IMR-90 (cell line): ENCODE results near the gene CAPZA1. TPM values are rescaled to one million over a fixed set of nuclear protein-coding genes. Genes with fewer than 3 reads are reported as not detected.

ENCODE experiments used
- ATAC-seq: fragments of 200-7000 bp; cut with Tn5 transposase; 2 replicates; pipeline ENCODE4 v1.9.1; 2020; ENCODE audit warnings: low read depth, mild to moderate bottlenecking, moderate library complexity
- BruUV-seq: library from RNA; stranded (reverse); fragments of 400-500 nt; replicated peaks from 2 replicates; lab custom pipeline; 2021; lab: Mats Ljungman, UMichigan
- CTCF ChIA-PET: fragments of 300-600 bp; formaldehyde crosslinking; extraction: SDS; loops from one replicate; lab custom pipeline; 2021; ENCODE audit warnings: antibody characterized with exemption; lab: Yijun Ruan, JAX
- POLR2A ChIA-PET: fragments of 300-600 bp; sonication (Branson Sonifier 250); formaldehyde crosslinking; loops from one replicate; lab custom pipeline; 2022; ENCODE audit warnings: antibody characterized with exemption; ENCODE audit not compliant: unreplicated experiment; lab: Charles Lee
- DNase-seq: peaks from one replicate; pipeline ENCODE4 v3.0.0; 2013
- H2AFZ ChIP-seq: replicated peaks from 2 replicates; pipeline ENCODE3; 2013; ENCODE audit warnings: low read length, mild to moderate bottlenecking; ENCODE audit not compliant: poor library complexity
- H2AK5ac ChIP-seq: 2 replicates; pipeline ENCODE4 v1.6.1; 2013; ENCODE audit warnings: low read depth, low read length, inconsistent platforms
- H2AK9ac ChIP-seq: replicated peaks from 2 replicates; pipeline ENCODE3; 2013; ENCODE audit warnings: mild to moderate bottlenecking, low read depth, low read length, moderate library complexity; ENCODE audit not compliant: poor library complexity
- H2BK120ac ChIP-seq: 2 replicates; pipeline ENCODE4 v1.6.1; 2013; ENCODE audit warnings: low read depth, low read length, inconsistent platforms
- H2BK15ac ChIP-seq: 3 replicates; pipeline ENCODE4 v1.6.1; 2013; ENCODE audit warnings: low read depth, low read length, inconsistent platforms
- H2BK20ac ChIP-seq: 2 replicates; pipeline ENCODE4 v1.6.1; 2013; ENCODE audit warnings: low read depth, mild to moderate bottlenecking, inconsistent platforms, low read length, moderate library complexity
- H2BK5ac ChIP-seq: 2 replicates; pipeline ENCODE4 v1.6.1; 2013; ENCODE audit warnings: mild to moderate bottlenecking, low read depth, low read length, inconsistent platforms; ENCODE audit not compliant: poor library complexity, severe bottlenecking
- H3K14ac ChIP-seq: replicated peaks from 2 replicates; pipeline ENCODE4 v1.6.1; 2013; ENCODE audit warnings: low read depth, low read length, inconsistent platforms
- H3K18ac ChIP-seq: 2 replicates; pipeline ENCODE4 v1.6.1; 2013; ENCODE audit warnings: low read depth, low read length, control low read depth
- H3K23ac ChIP-seq: 2 replicates; pipeline ENCODE4 v1.6.1; 2013; ENCODE audit warnings: low read depth, low read length, inconsistent platforms
- H3K27ac ChIP-seq: 2 replicates; pipeline ENCODE4 v1.5.1; 2013; ENCODE audit warnings: mild to moderate bottlenecking, control low read depth, low read length; ENCODE audit not compliant: insufficient read depth
- H3K27me3 ChIP-seq: 2 replicates; pipeline ENCODE4 v1.6.1; 2013; ENCODE audit warnings: low read length; ENCODE audit not compliant: control insufficient read depth, insufficient read depth
- H3K36me3 ChIP-seq: 2 replicates; pipeline ENCODE4 v1.6.1; 2013; ENCODE audit warnings: low read length, mixed read lengths; ENCODE audit not compliant: control insufficient read depth, insufficient read depth
- H3K4ac ChIP-seq: 2 replicates; pipeline ENCODE4 v1.6.1; 2013; ENCODE audit warnings: low read depth, low read length, inconsistent platforms
- H3K4me1 ChIP-seq: 2 replicates; pipeline ENCODE4 v1.6.1; 2013; ENCODE audit warnings: low read length, mixed read lengths; ENCODE audit not compliant: control insufficient read depth, insufficient read depth
- H3K4me2 ChIP-seq: 2 replicates; pipeline ENCODE4 v1.6.1; 2013; ENCODE audit warnings: low read depth, mild to moderate bottlenecking, control low read depth, low read length, moderate library complexity
- H3K4me3 ChIP-seq: 2 replicates; pipeline ENCODE4 v1.5.1; 2013; ENCODE audit warnings: low read depth, mild to moderate bottlenecking, control low read depth, low read length, moderate library complexity; ENCODE audit not compliant: insufficient read depth
- H3K56ac ChIP-seq: 2 replicates; pipeline ENCODE4 v1.6.1; 2013; ENCODE audit warnings: low read length, inconsistent platforms; ENCODE audit not compliant: insufficient read depth; ENCODE audit errors: extremely low read depth
- H3K79me1 ChIP-seq, 2 experiments: 2 replicates each; pipeline ENCODE4 v1.6.1; 2013; ENCODE audit warnings: low read length in 2 of 2, inconsistent platforms in 1 of 2, low read depth in 1 of 2
- H3K9ac ChIP-seq: 2 replicates; pipeline ENCODE4 v1.6.1; 2013; ENCODE audit warnings: low read depth, low read length, control low read depth
- H3K9me1 ChIP-seq: 2 replicates; pipeline ENCODE4 v1.6.1; 2013; ENCODE audit warnings: low read length, inconsistent platforms; ENCODE audit not compliant: insufficient read depth
- H3K9me3 ChIP-seq: 2 replicates; pipeline ENCODE4 v1.6.1; 2013; ENCODE audit warnings: low read length; ENCODE audit not compliant: control insufficient read depth, insufficient read depth
- H4K20me1 ChIP-seq: 2 replicates; pipeline ENCODE4 v1.6.1; 2013; ENCODE audit warnings: low read length, inconsistent platforms; ENCODE audit not compliant: insufficient read depth
- H4K5ac ChIP-seq: 2 replicates; pipeline ENCODE4 v1.6.1; 2013; ENCODE audit warnings: mild to moderate bottlenecking, low read depth, low read length, control low read depth
- H4K8ac ChIP-seq, 2 experiments: 2 replicates each; pipeline ENCODE4 v1.6.1; 2013; ENCODE audit warnings: low read depth in 2 of 2, low read length in 2 of 2, control low read depth in 1 of 2, inconsistent platforms in 1 of 2
- H4K91ac ChIP-seq: 2 replicates; pipeline ENCODE4 v1.6.1; 2013; ENCODE audit warnings: low read depth, low read length, inconsistent platforms; ENCODE audit not compliant: insufficient read depth
- BHLHE40 ChIP-seq: fragments of 150-350 bp; IDR thresholded peaks from 2 replicates; pipeline ENCODE4 v1.6.1; 2016; ENCODE audit warnings: mild to moderate bottlenecking, low read depth, low read length
- CEBPB ChIP-seq: IDR thresholded peaks from 2 replicates; pipeline ENCODE4 v1.6.1; 2012; ENCODE audit warnings: low read depth, low read length, improper control_type of control experiment
- CHD1 ChIP-seq: IDR thresholded peaks from 2 replicates; pipeline ENCODE4 v1.6.1; 2012; ENCODE audit warnings: low read depth, low read length, improper control_type of control experiment
- ELK1 ChIP-seq: fragments of 150-350 bp; IDR thresholded peaks from 2 replicates; pipeline ENCODE4 v1.6.1; 2016; ENCODE audit warnings: low read depth, mild to moderate bottlenecking, low read length, moderate library complexity, borderline replicate concordance
- FOS ChIP-seq: fragments of 150-350 bp; IDR thresholded peaks from 2 replicates; pipeline ENCODE4 v1.6.1; 2016; ENCODE audit warnings: low read depth, low read length
- MAFK ChIP-seq: IDR thresholded peaks from 2 replicates; pipeline ENCODE4 v1.6.1; 2012; ENCODE audit warnings: low read depth, low read length, improper control_type of control experiment
- MAZ ChIP-seq: IDR thresholded peaks from 2 replicates; pipeline ENCODE4 v1.6.1; 2012; ENCODE audit warnings: low read depth, mild to moderate bottlenecking, low read length, improper control_type of control experiment, moderate library complexity, borderline replicate concordance
- MXI1 ChIP-seq: IDR thresholded peaks from 2 replicates; pipeline ENCODE4 v1.6.1; 2012; ENCODE audit warnings: low read depth, mild to moderate bottlenecking, low read length, moderate library complexity, borderline replicate concordance
- NFE2L2 ChIP-seq: fragments of 150-350 bp; IDR thresholded peaks from 2 replicates; pipeline ENCODE4 v1.6.1; 2016; ENCODE audit warnings: low read depth, mild to moderate bottlenecking, low read length
- POLR2A ChIP-seq: IDR thresholded peaks from 2 replicates; pipeline ENCODE4 v1.6.1; 2012; ENCODE audit warnings: mild to moderate bottlenecking, low read depth, low read length
- RAD21 ChIP-seq: IDR thresholded peaks from 2 replicates; pipeline ENCODE4 v1.6.1; 2012; ENCODE audit warnings: low read length, improper control_type of control experiment
- RCOR1 ChIP-seq: IDR thresholded peaks from 2 replicates; pipeline ENCODE4 v1.6.1; 2012; ENCODE audit warnings: mild to moderate bottlenecking, low read length, improper control_type of control experiment; ENCODE audit not compliant: insufficient replicate concordance
- RFX5 ChIP-seq: IDR thresholded peaks from 2 replicates; pipeline ENCODE4 v1.8.0; 2012; ENCODE audit warnings: low read depth, mild to moderate bottlenecking, low read length, moderate library complexity
- SMC3 ChIP-seq: fragments of 150-350 bp; IDR thresholded peaks from 2 replicates; pipeline ENCODE4 v1.6.1; 2016; ENCODE audit warnings: low read depth, mild to moderate bottlenecking, antibody characterized with exemption, low read length, moderate library complexity
- WGBS, 2 experiments: methylation state at CpG; one replicate each; pipeline versions ENCODE4 v1.1.5 to v1.1.7; 2013; ENCODE audit warnings: missing lambda C conversion rate in 2 of 2; ENCODE audit not compliant: insufficient read length in 1 of 2; ENCODE audit errors: extremely low coverage in 2 of 2; 5-methylcytosine and 5-hydroxymethylcytosine counted together
- dilution Hi-C: fragments of 300-500 bp; cut with HindIII; formaldehyde crosslinking; loops from one replicate; pipeline ENCODE4 v1.14.3; 2018; ENCODE audit warnings: low sequenced_read_pairs; ENCODE audit not compliant: unreplicated experiment
- in situ Hi-C: fragments of 300-500 bp; cut with MboI; formaldehyde crosslinking; loops from 3 replicates; pipeline ENCODE4 v1.14.3; 2019; ENCODE audit warnings: low sequenced_read_pairs, inconsistent platforms, mixed read lengths
- intact Hi-C: fragments of 100-400 bp; cut with micrococcal nuclease; formaldehyde crosslinking; loops from 2 replicates; pipeline ENCODE4 v1.10.0; 2022
- polyA plus RNA-seq, 3 experiments: library from polyadenylated mRNA; depleted of rRNA; stranded (reverse); fragments of >200 nt; gene quantifications; 2 replicates each; pipeline ENCODE4 v1.2.3, GENCODE V29; 2012; ENCODE audit warnings: low replicate concordance in 1 of 3
- total RNA-seq: library from RNA; depleted of rRNA; stranded (reverse); fragments of >200 nt; gene quantifications from 2 replicates; pipeline ENCODE4 v1.2.3, GENCODE V29; 2012
- TF ChIP-seq, protein P1 (sequence below): fragments of 150-350 bp; IDR thresholded peaks from 2 replicates; pipeline ENCODE4 v1.6.1; 2017; ENCODE audit warnings: mild to moderate bottlenecking, antibody characterized with exemption, low read length, low read depth
- TF ChIP-seq, protein P2 (sequence below): conservative IDR thresholded peaks from 2 replicates; pipeline ENCODE4 v1.5.1; 2012; ENCODE audit warnings: mild to moderate bottlenecking, low read depth, low read length, improper control_type of control experiment

CAPZA1 gene
- total and polyA plus RNA-seq, 2 of the 4 experiments (the other 2 are of a cell fraction) = 108 to 262 TPM

GRCh38 chr1:112692681-112693080, 73.0 kb downstream of the CAPZA1 start:
- H4K5ac ChIP-seq = no peak overlapping the region
- ATAC-seq (no peak), DNase-seq (no peak)
- H3K4me2 ChIP-seq = no peak overlapping the region
- H3K9me3 ChIP-seq = no peaks in the 10 kb centered on the region
- peaks cover 8 to 30% of the 10 kb centered on the region in 2 experiments for H3K79me1 ChIP-seq
- POLR2A ChIA-PET = no interaction called here
- no peak overlapping the region for H4K8ac ChIP-seq
- H2BK120ac ChIP-seq = no peak overlapping the region
- H3K9ac ChIP-seq = no peak overlapping the region
- WGBS, 2 experiments = 100% methylated on average over 1 of the region's 5 CpGs; no CpG with 5 or more reads in 1 of the 2 experiments
- H3K27ac ChIP-seq = no peak overlapping the region
- H3K23ac ChIP-seq = no peak overlapping the region
- CTCF ChIA-PET = interaction anchor here (1.6 kb wide), 1 partner anchor 19 kb away, joined by 3 read pairs; no protein-coding TSS in a partner anchor
- no peak overlapping the region for H4K91ac ChIP-seq
- TF ChIP-seq BHLHE40 (no peak), MAZ (no peak), RFX5 (no peak), FOS (no peak), NFE2L2 (no peak), POLR2A (no peak), RAD21 (no peak), CHD1 (no peak), SMC3 (no peak), MXI1 (no peak), ELK1 (no peak), MAFK (no peak), CEBPB (no peak), RCOR1 (no peak)
- TF ChIP-seq, protein P1, sequence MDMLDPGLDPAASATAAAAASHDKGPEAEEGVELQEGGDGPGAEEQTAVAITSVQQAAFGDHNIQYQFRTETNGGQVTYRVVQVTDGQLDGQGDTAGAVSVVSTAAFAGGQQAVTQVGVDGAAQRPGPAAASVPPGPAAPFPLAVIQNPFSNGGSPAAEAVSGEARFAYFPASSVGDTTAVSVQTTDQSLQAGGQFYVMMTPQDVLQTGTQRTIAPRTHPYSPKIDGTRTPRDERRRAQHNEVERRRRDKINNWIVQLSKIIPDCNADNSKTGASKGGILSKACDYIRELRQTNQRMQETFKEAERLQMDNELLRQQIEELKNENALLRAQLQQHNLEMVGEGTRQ = no peak
- TF ChIP-seq, protein P2, sequence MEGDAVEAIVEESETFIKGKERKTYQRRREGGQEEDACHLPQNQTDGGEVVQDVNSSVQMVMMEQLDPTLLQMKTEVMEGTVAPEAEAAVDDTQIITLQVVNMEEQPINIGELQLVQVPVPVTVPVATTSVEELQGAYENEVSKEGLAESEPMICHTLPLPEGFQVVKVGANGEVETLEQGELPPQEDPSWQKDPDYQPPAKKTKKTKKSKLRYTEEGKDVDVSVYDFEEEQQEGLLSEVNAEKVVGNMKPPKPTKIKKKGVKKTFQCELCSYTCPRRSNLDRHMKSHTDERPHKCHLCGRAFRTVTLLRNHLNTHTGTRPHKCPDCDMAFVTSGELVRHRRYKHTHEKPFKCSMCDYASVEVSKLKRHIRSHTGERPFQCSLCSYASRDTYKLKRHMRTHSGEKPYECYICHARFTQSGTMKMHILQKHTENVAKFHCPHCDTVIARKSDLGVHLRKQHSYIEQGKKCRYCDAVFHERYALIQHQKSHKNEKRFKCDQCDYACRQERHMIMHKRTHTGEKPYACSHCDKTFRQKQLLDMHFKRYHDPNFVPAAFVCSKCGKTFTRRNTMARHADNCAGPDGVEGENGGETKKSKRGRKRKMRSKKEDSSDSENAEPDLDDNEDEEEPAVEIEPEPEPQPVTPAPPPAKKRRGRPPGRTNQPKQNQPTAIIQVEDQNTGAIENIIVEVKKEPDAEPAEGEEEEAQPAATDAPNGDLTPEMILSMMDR = no peak
- H3K56ac ChIP-seq = no peak overlapping the region
- H2BK20ac ChIP-seq = no peak overlapping the region
- H3K9me1 ChIP-seq = peaks cover 10% of the 10 kb centered on the region
- no peak overlapping the region for H2AK5ac ChIP-seq
- H2AFZ ChIP-seq = no peak overlapping the region
- dilution Hi-C loops = no loop called here
- intact Hi-C loops = no loop called here
- no peak overlapping the region for H3K14ac ChIP-seq
- BruUV-seq = no TSS peak
- H3K4me3 ChIP-seq = no peak overlapping the region
- no peak overlapping the region for H3K18ac ChIP-seq
- no peak overlapping the region for H2AK9ac ChIP-seq
- H3K4me1 ChIP-seq = no peaks in the 10 kb centered on the region
- no peak overlapping the region for H3K4ac ChIP-seq
- peaks cover 62% of the 10 kb centered on the region for H3K36me3 ChIP-seq
- H4K20me1 ChIP-seq = peaks cover 6% of the 10 kb centered on the region; the same call in 1 of the 2 replicates
- H3K27me3 ChIP-seq = no peaks in the 10 kb centered on the region
- no peak overlapping the region for H2BK15ac ChIP-seq
- in situ Hi-C loops = no loop called here
- no peak overlapping the region for H2BK5ac ChIP-seq
